HG02840 (cell line): Measurements from ENCODE around the gene GON4L.
A peak's percentile ranks its signal among the peaks of the same experiment; 100 is the strongest.
"Not testable (repeated sequence)": the region's sequence is repeated elsewhere in the genome, so short reads cannot be mapped to it uniquely, and the experiment has no call there.

Experiments
- ATAC-seq: cut with Tn5 transposase; IDR thresholded peaks from one replicate; pipeline ENCODE4 v1.9.1; 2021; ENCODE audit warnings: mild to moderate bottlenecking, moderate library complexity, moderate number of reproducible peaks; ENCODE audit not compliant: unreplicated experiment, low FRiP score

GON4L gene

GRCh38 chr1:155856975-155857930, at the start of gene GON4L:
Gene GON4L (minus strand): TSS chr1:155857214. CDS start chr1:155853780, 3,434 bp downstream.
- ATAC-seq: peak; percentile 49

- no peak for ATAC-seq
These were observed 47.2 kb upstream of the GON4L start for GRCh38 chr1:155904261-155904660.

- ATAC-seq: no peak
These were observed 43.1 kb upstream of the GON4L start for GRCh38 chr1:155900161-155900560.

GRCh38 chr1:155899683-155900082, 42.7 kb upstream of the GON4L start:
- ATAC-seq: no peak

- no peak for ATAC-seq
These were observed 41.9 kb upstream of the GON4L start for GRCh38 chr1:155898888-155899287.

- no peak for ATAC-seq
These were observed 40.7 kb upstream of the GON4L start for GRCh38 chr1:155897746-155898145.

GRCh38 chr1:155896476-155896875, 39.5 kb upstream of the GON4L start:
- not testable (repeated sequence) for ATAC-seq

GRCh38 chr1:155895617-155896016, 38.6 kb upstream of the GON4L start:
- ATAC-seq: not testable (repeated sequence)

- ATAC-seq: no peak
These were observed 36.6 kb upstream of the GON4L start for GRCh38 chr1:155893389-155894142.

GRCh38 chr1:155892796-155893195, 35.8 kb upstream of the GON4L start:
- no peak for ATAC-seq

GRCh38 chr1:155890251-155890650, 33.2 kb upstream of the GON4L start:
- no peak for ATAC-seq

- no peak for ATAC-seq
These were observed 32.6 kb upstream of the GON4L start for GRCh38 chr1:155889566-155889965.

- ATAC-seq: no peak
These were observed 31.5 kb upstream of the GON4L start for GRCh38 chr1:155888481-155888880.

- no peak for ATAC-seq
These were observed 28.0 kb upstream of the GON4L start for GRCh38 chr1:155884982-155885381.

GRCh38 chr1:155884031-155884960, 27.3 kb upstream of the GON4L start:
- ATAC-seq: no peak

- no peak for ATAC-seq
These were observed 25.8 kb upstream of the GON4L start for GRCh38 chr1:155882766-155883165.

- no peak for ATAC-seq
These were observed 25.2 kb upstream of the GON4L start for GRCh38 chr1:155882235-155882634.

GRCh38 chr1:155880950-155881349, 23.9 kb upstream of the GON4L start:
- ATAC-seq: no peak

- no peak for ATAC-seq
These were observed 23.2 kb upstream of the GON4L start for GRCh38 chr1:155880251-155880650.

- no peak for ATAC-seq
These were observed 20.9 kb upstream of the GON4L start for GRCh38 chr1:155877945-155878344.
